OCI-LY7 (cell line): Measurements from ENCODE around the gene GPR119.

Experiments used
- CTCF ChIP-seq: fragments of 200-600 bp; sonication (generic); conservative IDR thresholded peaks from 2 replicates; pipeline ENCODE4 v1.5.1; 2014; ENCODE audit warnings: mild to moderate bottlenecking, antibody characterized with exemption, low read length, moderate library complexity, mixed read lengths
- EZH2phosphoT487 ChIP-seq: fragments of 200-600 bp; sonication (generic); IDR thresholded peaks from 2 replicates; pipeline ENCODE4 v1.6.1; 2018; ENCODE audit warnings: low read depth, borderline replicate concordance, mild to moderate bottlenecking, mixed run types, antibody characterized with exemption, low read length, moderate library complexity, mixed read lengths

- TF ChIP-seq CTCF (no peak), EZH2phosphoT487 (no peak)
Measured at GRCh38 chrX:130402208-130402684, 16.8 kb upstream of the GPR119 start.
